Measurements from ENCODE around the gene SLC22A23.

- TF ChIP-seq CTCF (conservative IDR thresholded peaks at IDR 0.05; ENCODE audit: low read length) (no peak), EZH2phosphoT487 (IDR thresholded peaks at IDR 0.05; ENCODE audit: borderline replicate concordance, low read depth, low read length) (no peak)
These were observed 93.4 kb downstream of the SLC22A23 start for GRCh38 chr6:3363296-3364025.
